Liver (tissue), 9 donors: ENCODE measurements around the gene PHLPP1. TPM values are rescaled to one million over a fixed set of nuclear protein-coding genes. Genes with fewer than 3 reads are reported as not detected.

Source experiments
- DNase-seq: peaks from one replicate; pipeline ENCODE4 v3.0.0-alpha.2; 2017; ENCODE audit warnings: low spot score
- H3K27ac ChIP-seq, 2 donors: one replicate each; pipeline ENCODE4 v1.7.0; 2013; ENCODE audit warnings: inconsistent platforms in 2 of 2, low read length in 2 of 2, control low read depth in 1 of 2, low read depth in 1 of 2, mild to moderate bottlenecking in 1 of 2
- H3K27me3 ChIP-seq, 4 donors: one replicate each; pipeline versions ENCODE4 v1.6.1 to v1.7.0; 2013; ENCODE audit warnings: low read length in 3 of 4, inconsistent platforms in 1 of 4, mild to moderate bottlenecking in 1 of 4, moderate library complexity in 1 of 4; ENCODE audit not compliant: control insufficient read depth in 4 of 4, insufficient read depth in 4 of 4
- H3K36me3 ChIP-seq, 4 donors: one replicate each; pipeline versions ENCODE4 v1.6.1 to v1.7.0; 2013; ENCODE audit warnings: low read length in 3 of 4, mild to moderate bottlenecking in 3 of 4, low read depth in 1 of 4, moderate library complexity in 1 of 4; ENCODE audit not compliant: control insufficient read depth in 4 of 4, insufficient read depth in 3 of 4
- H3K4me1 ChIP-seq, 4 donors: one replicate each; pipeline versions ENCODE4 v1.6.1 to v1.7.0; 2013; ENCODE audit warnings: low read length in 3 of 4, mild to moderate bottlenecking in 3 of 4, moderate library complexity in 1 of 4; ENCODE audit not compliant: control insufficient read depth in 4 of 4, insufficient read depth in 4 of 4
- H3K4me3 ChIP-seq, 3 donors: one replicate each; pipeline versions ENCODE4 v1.6.1 to v1.7.0; 2013; ENCODE audit warnings: low read length in 3 of 3, control low read depth in 1 of 3, low read depth in 1 of 3, mild to moderate bottlenecking in 1 of 3
- H3K9ac ChIP-seq, 2 donors: one replicate each; pipeline ENCODE4 v1.7.0; 2013; ENCODE audit warnings: low read length in 2 of 2, mild to moderate bottlenecking in 2 of 2, moderate library complexity in 2 of 2, control low read depth in 1 of 2, low read depth in 1 of 2
- H3K9me3 ChIP-seq, 4 donors: one replicate each; pipeline versions ENCODE4 v1.6.1 to v1.7.0; 2013; ENCODE audit warnings: low read length in 3 of 4; ENCODE audit not compliant: control insufficient read depth in 4 of 4
- ATF3 ChIP-seq: IDR thresholded peaks from 2 replicates; pipeline ENCODE4 v1.6.1; 2016; ENCODE audit warnings: antibody characterized with exemption
- FOXA1 ChIP-seq: IDR thresholded peaks from 2 replicates; pipeline ENCODE4 v1.6.1; 2016; ENCODE audit warnings: antibody characterized with exemption
- FOXA2 ChIP-seq: IDR thresholded peaks from 2 replicates; pipeline ENCODE4 v1.6.1; 2016; ENCODE audit warnings: antibody characterized with exemption
- GABPA ChIP-seq, 2 donors: IDR thresholded peaks in 1 of 2; conservative IDR thresholded peaks in 1 of 2; 2 replicates each; pipeline ENCODE4 v1.6.1; 2016; ENCODE audit warnings: antibody characterized with exemption in 2 of 2, mild to moderate bottlenecking in 1 of 2, moderate library complexity in 1 of 2
- HNF4A ChIP-seq, 2 donors: conservative IDR thresholded peaks; 2 replicates each; pipeline ENCODE4 v1.6.1; 2016; ENCODE audit warnings: antibody characterized with exemption in 2 of 2, mild to moderate bottlenecking in 2 of 2
- HNF4G ChIP-seq: IDR thresholded peaks from 2 replicates; pipeline ENCODE4 v1.6.1; 2016; ENCODE audit warnings: antibody characterized with exemption
- JUND ChIP-seq, 2 donors: IDR thresholded peaks; 2 replicates each; pipeline ENCODE4 v1.6.1; 2016; ENCODE audit warnings: antibody characterized with exemption in 2 of 2
- MAX ChIP-seq: IDR thresholded peaks from 2 replicates; pipeline ENCODE4 v1.6.1; 2016; ENCODE audit warnings: antibody characterized with exemption
- NR2F2 ChIP-seq: IDR thresholded peaks from 2 replicates; pipeline ENCODE4 v1.6.1; 2016; ENCODE audit warnings: antibody characterized with exemption
- RAD21 ChIP-seq, 2 donors: IDR thresholded peaks; 2 replicates each; pipeline ENCODE4 v1.6.1; 2016; ENCODE audit warnings: antibody characterized with exemption in 2 of 2, mild to moderate bottlenecking in 2 of 2
- RXRA ChIP-seq, 2 donors: IDR thresholded peaks; 2 replicates each; pipeline ENCODE4 v1.6.1; 2017 to 2018; ENCODE audit warnings: antibody characterized with exemption in 2 of 2, mild to moderate bottlenecking in 1 of 2
- SP1 ChIP-seq: IDR thresholded peaks from 2 replicates; pipeline ENCODE4 v1.6.1; 2018; ENCODE audit warnings: antibody characterized with exemption, mild to moderate bottlenecking
- TAF1 ChIP-seq: conservative IDR thresholded peaks from 2 replicates; pipeline ENCODE4 v1.6.1; 2016; ENCODE audit warnings: antibody characterized with exemption, mild to moderate bottlenecking
- YY1 ChIP-seq: IDR thresholded peaks from 2 replicates; pipeline ENCODE4 v1.6.1; 2016; ENCODE audit warnings: antibody characterized with exemption, mild to moderate bottlenecking
- ZBTB33 ChIP-seq: IDR thresholded peaks from 2 replicates; pipeline ENCODE4 v1.6.1; 2016; ENCODE audit warnings: antibody characterized with exemption
- WGBS: extraction: QIAGEN DNeasy Blood & Tissue Kit; methylation state at CpG from one replicate; pipeline ENCODE4 v1.1.7; 2013; 5-methylcytosine and 5-hydroxymethylcytosine counted together
- polyA plus RNA-seq, 2 donors: library from polyadenylated mRNA; stranded (reverse) in 1 of 2; unstranded in 1 of 2; fragments of 200-250 nt in 1 of 2; fragments of >200 nt in 1 of 2; fragmentation: Nextera tagmentation in 1 of 2; extraction: Ambion mirVana in 1 of 2; gene quantifications; one replicate each; pipeline versions ENCODE4 v1.2.1 to v1.2.3, GENCODE V29; 2013 to 2015
- total RNA-seq, 2 donors: library from RNA; depleted of rRNA; stranded (reverse); fragments of >200 nt; gene quantifications; one replicate each; pipeline ENCODE4 v1.2.3, GENCODE V29; 2014
- TF ChIP-seq, protein P1 (sequence below): IDR thresholded peaks from 2 replicates; pipeline ENCODE4 v1.6.1; 2016; ENCODE audit warnings: antibody characterized with exemption, mild to moderate bottlenecking
- donor health status: healthy.
- donor health status: healthy.
- donor health status: healthy.
- donor health status: healthy.
- donor health status: healthy.

PHLPP1 gene
- total and polyA plus RNA-seq, 4 donors = 4.2 to 14.5 (median 8.6) TPM

GRCh38 chr18:62814132-62814759 lies 98.9 kb downstream of the PHLPP1 start:
- DNase-seq = no peak
- Histone ChIP-seq H3K27me3 (no peaks in the 10 kb centered on the region), H3K36me3 (no peaks in the 10 kb centered on the region), H3K9me3 (no peaks in the 10 kb centered on the region), H3K4me3 (no peak overlapping the region), H3K4me1 (peaks cover 0 to 3% (median 1%) of the 10 kb centered on the region in 4 donors), H3K27ac (no peak overlapping the region), H3K9ac (no peak overlapping the region)
- TF ChIP-seq HNF4A (conservative IDR thresholded peaks at IDR 0.05) (no peak), GABPA (IDR thresholded peaks at IDR 0.05 in 1 of 2, conservative IDR thresholded peaks at IDR 0.05 in 1 of 2) (no peak), MAX (no peak), HNF4G (no peak), YY1 (no peak)
- TF ChIP-seq, protein P1, sequence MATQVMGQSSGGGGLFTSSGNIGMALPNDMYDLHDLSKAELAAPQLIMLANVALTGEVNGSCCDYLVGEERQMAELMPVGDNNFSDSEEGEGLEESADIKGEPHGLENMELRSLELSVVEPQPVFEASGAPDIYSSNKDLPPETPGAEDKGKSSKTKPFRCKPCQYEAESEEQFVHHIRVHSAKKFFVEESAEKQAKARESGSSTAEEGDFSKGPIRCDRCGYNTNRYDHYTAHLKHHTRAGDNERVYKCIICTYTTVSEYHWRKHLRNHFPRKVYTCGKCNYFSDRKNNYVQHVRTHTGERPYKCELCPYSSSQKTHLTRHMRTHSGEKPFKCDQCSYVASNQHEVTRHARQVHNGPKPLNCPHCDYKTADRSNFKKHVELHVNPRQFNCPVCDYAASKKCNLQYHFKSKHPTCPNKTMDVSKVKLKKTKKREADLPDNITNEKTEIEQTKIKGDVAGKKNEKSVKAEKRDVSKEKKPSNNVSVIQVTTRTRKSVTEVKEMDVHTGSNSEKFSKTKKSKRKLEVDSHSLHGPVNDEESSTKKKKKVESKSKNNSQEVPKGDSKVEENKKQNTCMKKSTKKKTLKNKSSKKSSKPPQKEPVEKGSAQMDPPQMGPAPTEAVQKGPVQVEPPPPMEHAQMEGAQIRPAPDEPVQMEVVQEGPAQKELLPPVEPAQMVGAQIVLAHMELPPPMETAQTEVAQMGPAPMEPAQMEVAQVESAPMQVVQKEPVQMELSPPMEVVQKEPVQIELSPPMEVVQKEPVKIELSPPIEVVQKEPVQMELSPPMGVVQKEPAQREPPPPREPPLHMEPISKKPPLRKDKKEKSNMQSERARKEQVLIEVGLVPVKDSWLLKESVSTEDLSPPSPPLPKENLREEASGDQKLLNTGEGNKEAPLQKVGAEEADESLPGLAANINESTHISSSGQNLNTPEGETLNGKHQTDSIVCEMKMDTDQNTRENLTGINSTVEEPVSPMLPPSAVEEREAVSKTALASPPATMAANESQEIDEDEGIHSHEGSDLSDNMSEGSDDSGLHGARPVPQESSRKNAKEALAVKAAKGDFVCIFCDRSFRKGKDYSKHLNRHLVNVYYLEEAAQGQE = no peak
- 82% methylated on average over 2 of the region's 2 CpGs for WGBS

- Histone ChIP-seq H3K9ac (no peak overlapping the region), H3K36me3 (peaks cover 0 to 4% (median 2%) of the 10 kb centered on the region in 4 donors), H3K4me3 (no peak overlapping the region), H3K27ac (no peak overlapping the region), H3K4me1 (peaks cover 0 to 3% (median 0%) of the 10 kb centered on the region in 4 donors), H3K9me3 (no peaks in the 10 kb centered on the region), H3K27me3 (no peaks in the 10 kb centered on the region)
- no peak for DNase-seq
- 84% methylated on average over 1 of the region's 1 CpG for WGBS
- TF ChIP-seq FOXA2 (no peak), TAF1 (no peak), GABPA (IDR thresholded peaks at IDR 0.05 in 1 of 2, conservative IDR thresholded peaks at IDR 0.05 in 1 of 2) (no peak), HNF4G (no peak), SP1 (no peak), HNF4A (conservative IDR thresholded peaks at IDR 0.05) (no peak), JUND (IDR thresholded peaks at IDR 0.05) (no peak), FOXA1 (no peak)
Observed at GRCh38 chr18:62825382-62825781, 110.0 kb downstream of the PHLPP1 start.

- no peak for DNase-seq
- no peak overlapping the region for H3K27ac ChIP-seq
Observed at GRCh38 chr18:62827397-62827796, 112.1 kb downstream of the PHLPP1 start.

More at GRCh38 chr18:62827397-62827796, 112.1 kb downstream of the PHLPP1 start:
- Histone ChIP-seq H3K4me3 (no peak overlapping the region), H3K27me3 (no peaks in the 10 kb centered on the region), H3K9me3 (no peaks in the 10 kb centered on the region), H3K36me3 (peaks cover 0 to 10% (median 3%) of the 10 kb centered on the region in 4 donors), H3K4me1 (peaks cover 0 to 4% (median 0%) of the 10 kb centered on the region in 4 donors), H3K9ac (no peak overlapping the region)
- no peak for TF ChIP-seq MAX
- no peak for TF ChIP-seq FOXA2
- TF ChIP-seq ZBTB33 = no peak
- no peak for TF ChIP-seq RXRA (IDR thresholded peaks at IDR 0.05)
- no peak for TF ChIP-seq SP1
- no peak for TF ChIP-seq JUND (IDR thresholded peaks at IDR 0.05)
- TF ChIP-seq RAD21 (IDR thresholded peaks at IDR 0.05) = no peak
- no peak for TF ChIP-seq ATF3
- TF ChIP-seq, protein P1 = no peak
- TF ChIP-seq NR2F2 = no peak
- TF ChIP-seq YY1 = no peak
